RWPE2 (cell line): Measurements from ENCODE around the gene JMJD8.

Experiments
- ATAC-seq: fragments of 200-7000 bp; cut with Tn5 transposase; 3 replicates; pipeline ENCODE4 v1.9.1; 2021; ENCODE audit warnings: low read depth
- DNase-seq: peaks from one replicate; pipeline ENCODE4 v3.0.0-alpha.2; 2020; ENCODE audit warnings: low spot score
- H3K27ac ChIP-seq: fragments of 450-650 bp; 2 replicates; pipeline ENCODE4 v1.5.1; 2017; ENCODE audit warnings: mild to moderate bottlenecking; ENCODE audit not compliant: poor library complexity, severe bottlenecking
- H3K27me3 ChIP-seq: fragments of 250-450 bp; sonication (Bioruptor Pico); 2 replicates; pipeline ENCODE4 v1.5.1; 2021; ENCODE audit warnings: mild to moderate bottlenecking, moderate library complexity; ENCODE audit not compliant: insufficient read depth, poor library complexity, severe bottlenecking
- H3K36me3 ChIP-seq: fragments of 250-450 bp; sonication (Bioruptor Pico); 2 replicates; pipeline ENCODE4 v1.5.1; 2020; ENCODE audit warnings: low read depth, mild to moderate bottlenecking, moderate library complexity
- H3K4me1 ChIP-seq: fragments of 250-450 bp; sonication (Bioruptor Pico); 2 replicates; pipeline ENCODE4 v1.5.1; 2021; ENCODE audit warnings: mild to moderate bottlenecking, moderate library complexity; ENCODE audit not compliant: insufficient read depth, poor library complexity, severe bottlenecking
- H3K4me3 ChIP-seq: fragments of 250-450 bp; sonication (Bioruptor Pico); 2 replicates; pipeline ENCODE4 v1.5.1; 2021; ENCODE audit warnings: mild to moderate bottlenecking, moderate library complexity; ENCODE audit not compliant: severe bottlenecking
- H3K9me3 ChIP-seq: fragments of 250-450 bp; sonication (Bioruptor Pico); 2 replicates; pipeline ENCODE4 v1.5.1; 2021; ENCODE audit warnings: mild to moderate bottlenecking, moderate library complexity; ENCODE audit not compliant: severe bottlenecking
- TF ChIP-seq, protein P1 (sequence below): fragments of 450-650 bp; IDR thresholded peaks from one replicate; pipeline ENCODE4 v1.5.1; 2017; ENCODE audit warnings: mild to moderate bottlenecking, moderate library complexity; ENCODE audit not compliant: poor library complexity, severe bottlenecking

The JMJD8 gene

DNA sequence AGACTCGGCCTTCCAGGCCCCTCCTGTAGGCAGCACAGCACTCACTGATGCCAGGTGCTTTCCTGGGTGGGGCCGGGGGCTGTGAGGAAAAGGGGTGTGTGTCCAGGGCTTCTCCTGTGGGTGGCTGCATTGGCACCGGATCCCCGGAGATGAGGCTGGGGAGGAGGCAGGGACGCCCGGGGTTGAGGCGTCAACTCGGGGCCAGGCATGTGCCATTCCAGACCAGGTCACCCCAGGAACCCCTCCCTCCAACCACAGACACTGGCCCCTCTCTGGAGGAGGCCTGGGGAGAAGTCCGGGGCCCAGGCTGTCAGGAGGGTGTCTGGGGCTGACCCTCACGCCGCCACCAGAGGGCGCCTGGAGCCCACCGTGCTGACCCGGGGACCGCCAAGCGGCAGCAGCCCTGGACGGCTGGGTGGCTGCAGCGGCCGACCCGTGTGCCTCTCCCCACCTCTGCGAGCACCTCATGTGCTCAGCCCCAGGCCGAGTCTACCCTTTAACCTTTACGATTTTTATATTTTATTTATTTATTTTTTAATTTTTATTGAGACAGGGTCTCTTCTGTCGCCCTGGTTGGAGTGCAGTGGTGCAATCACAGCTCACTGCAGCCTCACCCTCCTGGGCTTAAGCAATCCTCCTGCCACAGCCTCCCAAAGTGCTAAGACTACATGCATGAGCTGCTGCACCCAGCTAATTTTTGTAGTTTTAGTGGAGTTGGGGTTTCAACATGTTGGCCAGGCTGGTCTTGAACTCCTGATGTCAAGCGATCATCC lies 27.6 kb upstream of the JMJD8 start:
- H3K9me3 ChIP-seq, result no peaks in the 10 kb centered on the region
- H3K4me3 ChIP-seq, result no peak overlapping the region
- DNase-seq, result no peak
- peak; percentile 44 for ATAC-seq
- TF ChIP-seq, protein P1, sequence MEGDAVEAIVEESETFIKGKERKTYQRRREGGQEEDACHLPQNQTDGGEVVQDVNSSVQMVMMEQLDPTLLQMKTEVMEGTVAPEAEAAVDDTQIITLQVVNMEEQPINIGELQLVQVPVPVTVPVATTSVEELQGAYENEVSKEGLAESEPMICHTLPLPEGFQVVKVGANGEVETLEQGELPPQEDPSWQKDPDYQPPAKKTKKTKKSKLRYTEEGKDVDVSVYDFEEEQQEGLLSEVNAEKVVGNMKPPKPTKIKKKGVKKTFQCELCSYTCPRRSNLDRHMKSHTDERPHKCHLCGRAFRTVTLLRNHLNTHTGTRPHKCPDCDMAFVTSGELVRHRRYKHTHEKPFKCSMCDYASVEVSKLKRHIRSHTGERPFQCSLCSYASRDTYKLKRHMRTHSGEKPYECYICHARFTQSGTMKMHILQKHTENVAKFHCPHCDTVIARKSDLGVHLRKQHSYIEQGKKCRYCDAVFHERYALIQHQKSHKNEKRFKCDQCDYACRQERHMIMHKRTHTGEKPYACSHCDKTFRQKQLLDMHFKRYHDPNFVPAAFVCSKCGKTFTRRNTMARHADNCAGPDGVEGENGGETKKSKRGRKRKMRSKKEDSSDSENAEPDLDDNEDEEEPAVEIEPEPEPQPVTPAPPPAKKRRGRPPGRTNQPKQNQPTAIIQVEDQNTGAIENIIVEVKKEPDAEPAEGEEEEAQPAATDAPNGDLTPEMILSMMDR, result peak; percentile 91
- H3K36me3 ChIP-seq, result peaks cover 4% of the 10 kb centered on the region; the same call in 1 of the 2 replicates
- H3K27me3 ChIP-seq, result no peaks in the 10 kb centered on the region
- peaks cover 18% of the 10 kb centered on the region for H3K4me1 ChIP-seq
- H3K27ac ChIP-seq, result peak overlapping the region; percentile 84

DNA sequence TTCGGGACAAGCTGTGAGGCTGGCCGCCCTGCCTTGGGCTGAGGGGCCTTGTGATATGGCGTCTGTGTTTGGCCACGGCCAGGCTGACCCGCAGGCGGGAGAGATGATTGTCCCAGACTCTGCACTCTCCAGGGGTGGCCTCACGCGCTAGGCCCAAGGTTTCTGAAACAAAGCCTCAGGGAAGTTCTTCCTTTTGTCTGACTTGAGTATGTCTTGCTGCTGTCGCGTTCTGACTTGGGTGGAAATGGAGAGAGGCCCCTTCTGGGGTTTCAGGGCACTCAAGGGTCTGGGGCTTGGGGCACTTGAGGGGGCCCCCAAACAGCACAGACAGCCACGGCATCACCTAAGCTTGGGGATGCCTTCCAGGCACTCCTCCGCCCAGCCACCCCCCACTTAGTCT lies 26.9 kb upstream of the JMJD8 start:
- TF ChIP-seq, protein P1, result no peak
- H3K27me3 ChIP-seq, result no peaks in the 10 kb centered on the region
- peaks cover 18% of the 10 kb centered on the region for H3K4me1 ChIP-seq
- DNase-seq (no peak), ATAC-seq (no peak)
- no peak overlapping the region for H3K27ac ChIP-seq
- no peaks in the 10 kb centered on the region for H3K9me3 ChIP-seq
- H3K4me3 ChIP-seq, result no peak overlapping the region
- no peaks in the 10 kb centered on the region for H3K36me3 ChIP-seq

DNA sequence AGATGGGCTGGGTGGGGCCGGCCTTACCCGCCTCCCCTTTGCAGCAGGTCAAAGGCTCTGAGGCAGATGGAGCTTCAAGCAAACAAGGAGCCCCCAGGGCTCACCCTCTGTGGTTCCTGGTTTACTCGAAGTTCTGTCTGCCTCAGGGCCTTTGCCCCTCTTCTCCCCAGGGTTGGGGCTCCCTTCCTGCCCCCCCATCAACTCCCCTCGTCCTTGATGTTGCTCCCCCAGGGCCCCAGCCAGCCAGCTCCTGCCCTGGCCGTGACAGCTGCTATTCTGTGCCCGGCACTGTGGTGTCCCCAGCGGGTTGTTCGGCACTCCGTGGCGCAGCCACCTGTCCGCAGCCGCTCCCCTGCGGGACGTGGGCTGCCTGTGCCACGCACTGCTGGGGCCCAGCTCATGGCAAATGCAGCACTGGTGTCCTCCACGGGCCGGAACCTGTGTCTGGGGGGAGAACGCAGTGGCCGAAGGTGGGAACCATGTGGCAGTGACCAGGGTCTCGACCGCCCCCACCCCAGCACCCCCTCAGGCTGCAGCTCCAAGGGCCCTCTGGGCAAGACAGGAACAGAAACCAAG lies 26.5 kb upstream of the JMJD8 start:
- Histone ChIP-seq H3K27me3 (no peaks in the 10 kb centered on the region), H3K27ac (no peak overlapping the region), H3K4me3 (no peak overlapping the region), H3K9me3 (no peaks in the 10 kb centered on the region), H3K4me1 (peaks cover 18% of the 10 kb centered on the region), H3K36me3 (no peaks in the 10 kb centered on the region)
- no peak for ATAC-seq
- TF ChIP-seq, protein P1, result no peak
- no peak for DNase-seq

DNA sequence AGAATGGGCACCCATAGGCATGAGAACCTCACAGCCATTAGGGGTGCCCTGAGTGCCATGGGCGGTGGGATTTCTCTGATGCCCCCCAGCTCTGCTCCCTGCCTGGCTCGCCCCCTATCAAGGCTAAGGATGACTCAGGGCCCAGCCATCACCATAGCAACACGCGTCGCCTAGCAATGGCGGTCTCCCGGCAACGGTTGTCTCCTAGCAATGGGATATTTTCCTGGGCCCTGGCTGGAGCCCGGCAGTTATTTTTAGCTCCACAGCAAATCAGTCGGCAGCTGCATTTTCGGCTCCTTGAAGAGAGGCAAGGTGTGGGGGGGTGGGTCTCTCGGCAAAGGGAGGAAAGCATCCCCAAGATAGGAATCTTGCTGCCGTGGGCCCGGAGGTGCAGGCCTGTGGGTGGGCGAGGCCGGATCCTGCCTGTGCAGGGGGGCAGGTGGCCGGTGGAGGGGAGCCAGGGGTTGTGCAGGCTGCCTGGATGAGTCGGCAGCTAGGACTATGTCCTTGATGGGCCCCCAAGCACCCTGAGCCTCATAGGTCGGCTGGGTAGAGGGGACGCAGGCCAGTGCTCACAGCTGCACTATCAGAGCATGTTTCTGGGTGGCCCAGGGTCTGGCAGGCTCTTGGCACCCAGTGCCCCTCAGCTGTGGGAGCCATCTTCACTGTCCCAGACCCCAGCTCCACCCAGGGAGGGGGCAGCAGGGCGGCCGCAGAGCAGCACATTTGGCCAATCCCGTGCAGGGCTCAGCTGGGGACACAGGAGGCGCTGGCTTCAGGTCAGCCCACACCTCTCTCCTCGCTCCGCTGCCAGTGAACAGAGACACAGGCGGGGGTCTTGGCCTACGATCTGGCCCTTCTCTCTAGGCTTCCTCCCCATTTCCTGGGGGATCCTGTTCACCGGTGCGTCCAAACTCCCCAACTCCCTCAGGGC lies 25.7 kb upstream of the JMJD8 start:
- H3K9me3 ChIP-seq, result no peaks in the 10 kb centered on the region
- TF ChIP-seq, protein P1, result no peak
- H3K36me3 ChIP-seq, result no peaks in the 10 kb centered on the region
- H3K27me3 ChIP-seq, result no peaks in the 10 kb centered on the region
- peaks cover 18% of the 10 kb centered on the region for H3K4me1 ChIP-seq
- no peak overlapping the region for H3K27ac ChIP-seq
- ATAC-seq (no peak), DNase-seq (no peak)
- no peak overlapping the region for H3K4me3 ChIP-seq
